DOHH2 (cell line): ENCODE results near the gene PDZK1.

Experiments
- EZH2phosphoT487 ChIP-seq: fragments of 200-600 bp; sonication (generic); IDR thresholded peaks from 2 replicates; pipeline ENCODE4 v1.6.1; 2017; ENCODE audit warnings: borderline replicate concordance, mild to moderate bottlenecking, antibody characterized with exemption, low read length, moderate library complexity, mixed read lengths
- TF ChIP-seq, protein P1 (sequence below): fragments of 200-600 bp; sonication (generic); IDR thresholded peaks from one replicate; pipeline ENCODE4 v1.5.1; 2014; ENCODE audit warnings: antibody characterized with exemption, mild to moderate bottlenecking, low read depth, low read length; ENCODE audit not compliant: poor library complexity, severe bottlenecking

DNA sequence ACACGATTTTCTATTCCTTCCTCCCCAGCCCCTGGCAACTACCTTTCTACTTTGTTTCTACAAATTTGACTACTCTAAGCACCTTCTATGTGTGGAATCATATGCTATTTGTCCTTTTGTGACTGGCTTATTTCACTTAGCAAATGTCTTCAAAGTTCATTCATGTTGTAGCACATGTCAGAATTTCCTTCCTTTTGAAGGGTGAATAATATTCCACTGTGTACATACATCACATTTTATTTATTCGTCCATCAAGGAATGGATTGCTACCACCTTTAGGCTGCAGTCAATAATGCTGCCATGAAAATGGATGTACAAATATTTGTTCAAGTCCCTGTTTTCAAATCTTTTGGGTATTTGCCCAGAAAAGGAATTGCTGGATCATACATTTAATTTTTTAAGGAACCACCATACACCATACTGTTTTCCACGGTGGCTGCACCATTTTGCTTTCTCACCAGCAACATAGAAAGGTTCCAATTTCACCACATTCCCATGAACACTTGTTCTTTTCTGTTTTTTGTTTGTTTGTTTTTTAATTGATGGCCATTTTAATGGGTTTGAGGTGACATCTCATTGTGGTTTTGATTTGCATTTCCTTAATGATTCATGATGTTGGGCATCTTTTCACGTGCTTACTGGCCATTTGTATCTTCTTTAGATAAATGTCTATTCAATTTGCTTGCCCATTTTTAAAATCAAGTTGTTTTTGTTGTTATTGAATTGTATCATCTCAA is 3.3 kb upstream of the PDZK1 start:
- TF ChIP-seq, protein P1, sequence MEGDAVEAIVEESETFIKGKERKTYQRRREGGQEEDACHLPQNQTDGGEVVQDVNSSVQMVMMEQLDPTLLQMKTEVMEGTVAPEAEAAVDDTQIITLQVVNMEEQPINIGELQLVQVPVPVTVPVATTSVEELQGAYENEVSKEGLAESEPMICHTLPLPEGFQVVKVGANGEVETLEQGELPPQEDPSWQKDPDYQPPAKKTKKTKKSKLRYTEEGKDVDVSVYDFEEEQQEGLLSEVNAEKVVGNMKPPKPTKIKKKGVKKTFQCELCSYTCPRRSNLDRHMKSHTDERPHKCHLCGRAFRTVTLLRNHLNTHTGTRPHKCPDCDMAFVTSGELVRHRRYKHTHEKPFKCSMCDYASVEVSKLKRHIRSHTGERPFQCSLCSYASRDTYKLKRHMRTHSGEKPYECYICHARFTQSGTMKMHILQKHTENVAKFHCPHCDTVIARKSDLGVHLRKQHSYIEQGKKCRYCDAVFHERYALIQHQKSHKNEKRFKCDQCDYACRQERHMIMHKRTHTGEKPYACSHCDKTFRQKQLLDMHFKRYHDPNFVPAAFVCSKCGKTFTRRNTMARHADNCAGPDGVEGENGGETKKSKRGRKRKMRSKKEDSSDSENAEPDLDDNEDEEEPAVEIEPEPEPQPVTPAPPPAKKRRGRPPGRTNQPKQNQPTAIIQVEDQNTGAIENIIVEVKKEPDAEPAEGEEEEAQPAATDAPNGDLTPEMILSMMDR: no peak
- TF ChIP-seq EZH2phosphoT487: no peak
